OCI-LY7 (cell line): Measurements from ENCODE around the gene CALCB. TPM values are rescaled to one million over a fixed set of nuclear protein-coding genes. Genes with fewer than 3 reads are reported as not detected.

Experiments
- BruUV-seq: library from RNA; stranded (reverse); fragments of 400-500 nt; replicated peaks from 2 replicates; lab custom pipeline; 2021; lab: Mats Ljungman, UMichigan
- CTCF ChIA-PET: fragments of 300-600 bp; sonication (Branson Sonifier 250); formaldehyde crosslinking; loops from one replicate; lab custom pipeline; 2022; ENCODE audit warnings: antibody characterized with exemption; ENCODE audit not compliant: unreplicated experiment; lab: Charles Lee
- POLR2A ChIA-PET: fragments of 300-600 bp; sonication (Branson Sonifier 250); formaldehyde crosslinking; loops from one replicate; lab custom pipeline; 2022; ENCODE audit warnings: antibody characterized with exemption; lab: Charles Lee
- DNase-seq: peaks from one replicate; pipeline ENCODE4 v3.0.0-alpha.2; 2015; ENCODE audit warnings: low spot score
- H2AFZ ChIP-seq: fragments of 200-600 bp; sonication (generic), shearing (Covaris generic); 2 replicates; pipeline ENCODE4 v1.6.1; 2014; ENCODE audit warnings: mild to moderate bottlenecking, antibody characterized with exemption, low read length, moderate library complexity
- H3K27ac ChIP-seq: fragments of 200-600 bp; sonication (generic); 2 replicates; pipeline ENCODE4 v1.5.1; 2014; ENCODE audit warnings: mixed run types, low read depth, mild to moderate bottlenecking, moderate library complexity, low read length, inconsistent platforms; ENCODE audit not compliant: poor library complexity, severe bottlenecking
- H3K36me3 ChIP-seq: fragments of 200-600 bp; sonication (generic); 2 replicates; pipeline ENCODE4 v1.6.1; 2014; ENCODE audit warnings: mild to moderate bottlenecking, antibody characterized with exemption, low read length, moderate library complexity, mixed read lengths; ENCODE audit not compliant: insufficient read depth
- H3K4me1 ChIP-seq: fragments of 200-600 bp; sonication (generic); 2 replicates; pipeline ENCODE4 v1.5.1; 2014; ENCODE audit warnings: mild to moderate bottlenecking, low read length; ENCODE audit not compliant: insufficient read depth, poor library complexity, severe bottlenecking
- H3K4me2 ChIP-seq: fragments of 200-600 bp; sonication (generic); 2 replicates; pipeline ENCODE4 v1.6.1; 2014; ENCODE audit warnings: mild to moderate bottlenecking, low read length
- H3K4me3 ChIP-seq: fragments of 200-600 bp; sonication (generic); 2 replicates; pipeline ENCODE4 v1.5.1; 2014; ENCODE audit warnings: mild to moderate bottlenecking, low read depth, low read length; ENCODE audit not compliant: poor library complexity, severe bottlenecking
- H3K79me2 ChIP-seq: fragments of 200-600 bp; sonication (generic); 2 replicates; pipeline ENCODE4 v1.6.1; 2016; ENCODE audit warnings: low read depth, mild to moderate bottlenecking, low read length, moderate library complexity, mixed read lengths; ENCODE audit not compliant: insufficient read depth
- H3K9me2 ChIP-seq: fragments of 200-600 bp; sonication (generic); 2 replicates; pipeline ENCODE4 v1.6.1; 2016; ENCODE audit warnings: mild to moderate bottlenecking, low read length, mixed read lengths; ENCODE audit not compliant: insufficient read depth
- H3K9me3 ChIP-seq: fragments of 200-600 bp; sonication (generic); 2 replicates; pipeline ENCODE4 v1.6.1; 2014; ENCODE audit warnings: mild to moderate bottlenecking, mixed run types, low read length, mixed read lengths
- H4K20me1 ChIP-seq: fragments of 200-600 bp; sonication (generic); 2 replicates; pipeline ENCODE4 v1.6.1; 2014; ENCODE audit warnings: mild to moderate bottlenecking, antibody characterized with exemption, low read length, moderate library complexity, mixed read lengths; ENCODE audit not compliant: insufficient read depth
- EZH2phosphoT487 ChIP-seq: fragments of 200-600 bp; sonication (generic); IDR thresholded peaks from 2 replicates; pipeline ENCODE4 v1.6.1; 2018; ENCODE audit warnings: low read depth, borderline replicate concordance, mild to moderate bottlenecking, mixed run types, antibody characterized with exemption, low read length, moderate library complexity, mixed read lengths
- intact Hi-C: fragments of 100-400 bp; cut with micrococcal nuclease; formaldehyde crosslinking; loops from one replicate; pipeline ENCODE4 v1.10.0; 2022; ENCODE audit not compliant: unreplicated experiment
- total RNA-seq, 2 experiments: library from RNA; depleted of rRNA in 1 of 2; stranded (reverse); fragments of >200 nt in 1 of 2; shearing (Covaris generic) in 1 of 2; gene quantifications; 2 replicates each; pipeline ENCODE4 v1.2.3, GENCODE V29; 2014 to 2022
- TF ChIP-seq, protein P1 (sequence below): fragments of 200-600 bp; sonication (generic); conservative IDR thresholded peaks from 2 replicates; pipeline ENCODE4 v1.5.1; 2014; ENCODE audit warnings: mild to moderate bottlenecking, antibody characterized with exemption, low read length, moderate library complexity, mixed read lengths

CALCB gene
- total RNA-seq, 2 experiments from 2014 or later, result 0.44 TPM; not detected in 1

- H3K9me3 ChIP-seq, result no peaks in the 10 kb centered on the region
- no peaks in the 10 kb centered on the region for H4K20me1 ChIP-seq
- H3K4me3 ChIP-seq, result no peak overlapping the region
- H3K9me2 ChIP-seq, result no peaks in the 10 kb centered on the region
- H3K4me2 ChIP-seq, result no peak overlapping the region
- no peaks in the 10 kb centered on the region for H3K36me3 ChIP-seq
- H2AFZ ChIP-seq, result no peak overlapping the region; the same call in 1 of the 2 replicates
- ChIA-PET CTCF (no interaction called here), POLR2A (no interaction called here)
- TF ChIP-seq EZH2phosphoT487, result no peak
- TF ChIP-seq, protein P1, sequence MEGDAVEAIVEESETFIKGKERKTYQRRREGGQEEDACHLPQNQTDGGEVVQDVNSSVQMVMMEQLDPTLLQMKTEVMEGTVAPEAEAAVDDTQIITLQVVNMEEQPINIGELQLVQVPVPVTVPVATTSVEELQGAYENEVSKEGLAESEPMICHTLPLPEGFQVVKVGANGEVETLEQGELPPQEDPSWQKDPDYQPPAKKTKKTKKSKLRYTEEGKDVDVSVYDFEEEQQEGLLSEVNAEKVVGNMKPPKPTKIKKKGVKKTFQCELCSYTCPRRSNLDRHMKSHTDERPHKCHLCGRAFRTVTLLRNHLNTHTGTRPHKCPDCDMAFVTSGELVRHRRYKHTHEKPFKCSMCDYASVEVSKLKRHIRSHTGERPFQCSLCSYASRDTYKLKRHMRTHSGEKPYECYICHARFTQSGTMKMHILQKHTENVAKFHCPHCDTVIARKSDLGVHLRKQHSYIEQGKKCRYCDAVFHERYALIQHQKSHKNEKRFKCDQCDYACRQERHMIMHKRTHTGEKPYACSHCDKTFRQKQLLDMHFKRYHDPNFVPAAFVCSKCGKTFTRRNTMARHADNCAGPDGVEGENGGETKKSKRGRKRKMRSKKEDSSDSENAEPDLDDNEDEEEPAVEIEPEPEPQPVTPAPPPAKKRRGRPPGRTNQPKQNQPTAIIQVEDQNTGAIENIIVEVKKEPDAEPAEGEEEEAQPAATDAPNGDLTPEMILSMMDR, result no peak
- DNase-seq, result no peak
- H3K79me2 ChIP-seq, result no peaks in the 10 kb centered on the region
- H3K4me1 ChIP-seq, result peaks cover 5% of the 10 kb centered on the region
- BruUV-seq, result no TSS peak
- intact Hi-C loops, result no loop called here
- H3K27ac ChIP-seq, result no peak overlapping the region
These were observed 46.4 kb downstream of the CALCB start for GRCh38 chr11:15119826-15120225.

DNA sequence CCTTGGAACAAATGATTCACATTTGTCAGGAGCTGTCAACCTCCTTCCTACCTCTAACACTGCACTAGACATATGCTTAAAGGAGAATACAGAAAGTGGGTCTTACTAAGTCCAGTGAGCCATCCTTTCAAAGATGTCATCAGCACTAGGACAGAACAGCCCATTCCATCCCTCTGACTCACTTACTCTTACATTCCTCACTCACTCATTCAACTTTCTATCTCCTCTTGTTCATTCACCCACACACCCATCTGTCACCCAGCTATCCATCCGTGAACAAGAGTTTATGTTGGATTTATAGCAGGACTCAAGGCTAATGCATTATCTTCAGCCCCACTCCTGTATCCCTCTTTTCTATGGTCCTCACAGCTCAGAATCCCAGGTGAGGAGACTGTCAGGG is 50.5 kb downstream of the CALCB start:
- H3K27ac ChIP-seq, result no peak overlapping the region
- no peak for TF ChIP-seq EZH2phosphoT487
- TF ChIP-seq, protein P1, result no peak
- no peaks in the 10 kb centered on the region for H3K79me2 ChIP-seq
- BruUV-seq, result no TSS peak
- no peak overlapping the region for H3K4me3 ChIP-seq
- H3K9me3 ChIP-seq, result no peaks in the 10 kb centered on the region
- no peak overlapping the region for H2AFZ ChIP-seq
- no peak overlapping the region for H3K4me2 ChIP-seq
- CTCF ChIA-PET, result no interaction called here
- intact Hi-C loops, result no loop called here
- no peaks in the 10 kb centered on the region for H3K9me2 ChIP-seq
- no peak for DNase-seq
- POLR2A ChIA-PET, result interaction anchor here (0.6 kb wide), 1 partner anchor 1322 kb away, joined by 3 read pairs; no protein-coding TSS in a partner anchor
- peaks cover 5% of the 10 kb centered on the region for H3K4me1 ChIP-seq
- no peaks in the 10 kb centered on the region for H4K20me1 ChIP-seq
- no peaks in the 10 kb centered on the region for H3K36me3 ChIP-seq

- Histone ChIP-seq H3K4me1 (peaks cover 5% of the 10 kb centered on the region), H4K20me1 (no peaks in the 10 kb centered on the region), H3K36me3 (no peaks in the 10 kb centered on the region), H3K27ac (no peak overlapping the region), H3K9me2 (no peaks in the 10 kb centered on the region), H3K4me3 (no peak overlapping the region), H3K79me2 (no peaks in the 10 kb centered on the region), H3K4me2 (no peak overlapping the region), H2AFZ (no peak overlapping the region), H3K9me3 (no peaks in the 10 kb centered on the region)
- POLR2A ChIA-PET, result no interaction called here
- no TSS peak for BruUV-seq
- DNase-seq, result no peak
- CTCF ChIA-PET, result no interaction called here
- intact Hi-C loops, result no loop called here
- no peak for TF ChIP-seq EZH2phosphoT487
- TF ChIP-seq, protein P1, result no peak
These were observed 51.1 kb downstream of the CALCB start for GRCh38 chr11:15124528-15124927.
